WTC11 (cell line): ENCODE data around the gene C1orf87.

ENCODE experiments used
- CREB1 ChIP-seq: sonication (generic); formaldehyde crosslinking; IDR thresholded peaks from 2 replicates; pipeline ENCODE4 v1.8.0; 2023; ENCODE audit warnings: mild to moderate bottlenecking, missing genetic modification reagents
- ELF4 ChIP-seq: sonication (generic); formaldehyde crosslinking; IDR thresholded peaks from 2 replicates; pipeline ENCODE4 v1.8.1; 2022; ENCODE audit warnings: low read depth, mild to moderate bottlenecking, moderate library complexity, missing genetic modification reagents
- GABPB1 ChIP-seq: sonication (generic); formaldehyde crosslinking; IDR thresholded peaks from 2 replicates; pipeline ENCODE4 v1.8.1; 2023; ENCODE audit warnings: mild to moderate bottlenecking, missing genetic modification reagents
- SMAD3 ChIP-seq: sonication (generic); formaldehyde crosslinking; IDR thresholded peaks from 2 replicates; pipeline ENCODE4 v1.8.0; 2022; ENCODE audit warnings: missing genetic modification reagents, mild to moderate bottlenecking, borderline replicate concordance
- TF ChIP-seq, protein P1 (sequence below): fragments of 200-600 bp; IDR thresholded peaks from 2 replicates; pipeline ENCODE4 v1.8.0; 2022; ENCODE audit warnings: antibody characterized with exemption
- TF ChIP-seq, protein P2 (sequence below): sonication (generic); formaldehyde crosslinking; IDR thresholded peaks from 2 replicates; pipeline ENCODE4 v1.8.0; 2023; ENCODE audit warnings: missing genetic modification reagents, mild to moderate bottlenecking, borderline replicate concordance
- TF ChIP-seq, protein P3 (sequence below): sonication (generic); formaldehyde crosslinking; conservative IDR thresholded peaks from 2 replicates; pipeline ENCODE4 v1.8.1; 2022; ENCODE audit warnings: mild to moderate bottlenecking, missing genetic modification reagents

DNA sequence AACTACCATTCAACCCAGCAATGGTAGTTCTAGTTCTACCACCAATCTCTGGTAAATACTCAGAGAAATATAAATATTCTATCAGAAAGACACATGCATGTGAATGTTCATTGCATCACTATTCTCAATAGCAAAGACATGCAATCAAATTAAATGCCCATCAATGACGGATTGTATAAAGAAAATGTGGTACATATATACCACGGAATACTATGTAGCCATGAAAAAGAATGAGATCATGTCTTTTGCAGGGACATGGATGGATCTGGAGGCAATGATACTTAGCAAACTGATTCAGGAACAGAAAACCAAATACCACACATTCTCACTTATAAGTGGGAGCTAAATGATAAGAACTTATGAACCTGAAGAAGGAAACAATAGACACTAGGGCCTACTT is 37.5 kb upstream of the C1orf87 start:
- TF ChIP-seq, protein P1, sequence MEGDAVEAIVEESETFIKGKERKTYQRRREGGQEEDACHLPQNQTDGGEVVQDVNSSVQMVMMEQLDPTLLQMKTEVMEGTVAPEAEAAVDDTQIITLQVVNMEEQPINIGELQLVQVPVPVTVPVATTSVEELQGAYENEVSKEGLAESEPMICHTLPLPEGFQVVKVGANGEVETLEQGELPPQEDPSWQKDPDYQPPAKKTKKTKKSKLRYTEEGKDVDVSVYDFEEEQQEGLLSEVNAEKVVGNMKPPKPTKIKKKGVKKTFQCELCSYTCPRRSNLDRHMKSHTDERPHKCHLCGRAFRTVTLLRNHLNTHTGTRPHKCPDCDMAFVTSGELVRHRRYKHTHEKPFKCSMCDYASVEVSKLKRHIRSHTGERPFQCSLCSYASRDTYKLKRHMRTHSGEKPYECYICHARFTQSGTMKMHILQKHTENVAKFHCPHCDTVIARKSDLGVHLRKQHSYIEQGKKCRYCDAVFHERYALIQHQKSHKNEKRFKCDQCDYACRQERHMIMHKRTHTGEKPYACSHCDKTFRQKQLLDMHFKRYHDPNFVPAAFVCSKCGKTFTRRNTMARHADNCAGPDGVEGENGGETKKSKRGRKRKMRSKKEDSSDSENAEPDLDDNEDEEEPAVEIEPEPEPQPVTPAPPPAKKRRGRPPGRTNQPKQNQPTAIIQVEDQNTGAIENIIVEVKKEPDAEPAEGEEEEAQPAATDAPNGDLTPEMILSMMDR = no peak
- TF ChIP-seq GABPB1 (CRISPR knock-in tag) (no peak), CREB1 (CRISPR knock-in tag) (no peak), SMAD3 (CRISPR knock-in tag) (no peak), ELF4 (CRISPR knock-in tag) (no peak)
- TF ChIP-seq, protein P2, sequence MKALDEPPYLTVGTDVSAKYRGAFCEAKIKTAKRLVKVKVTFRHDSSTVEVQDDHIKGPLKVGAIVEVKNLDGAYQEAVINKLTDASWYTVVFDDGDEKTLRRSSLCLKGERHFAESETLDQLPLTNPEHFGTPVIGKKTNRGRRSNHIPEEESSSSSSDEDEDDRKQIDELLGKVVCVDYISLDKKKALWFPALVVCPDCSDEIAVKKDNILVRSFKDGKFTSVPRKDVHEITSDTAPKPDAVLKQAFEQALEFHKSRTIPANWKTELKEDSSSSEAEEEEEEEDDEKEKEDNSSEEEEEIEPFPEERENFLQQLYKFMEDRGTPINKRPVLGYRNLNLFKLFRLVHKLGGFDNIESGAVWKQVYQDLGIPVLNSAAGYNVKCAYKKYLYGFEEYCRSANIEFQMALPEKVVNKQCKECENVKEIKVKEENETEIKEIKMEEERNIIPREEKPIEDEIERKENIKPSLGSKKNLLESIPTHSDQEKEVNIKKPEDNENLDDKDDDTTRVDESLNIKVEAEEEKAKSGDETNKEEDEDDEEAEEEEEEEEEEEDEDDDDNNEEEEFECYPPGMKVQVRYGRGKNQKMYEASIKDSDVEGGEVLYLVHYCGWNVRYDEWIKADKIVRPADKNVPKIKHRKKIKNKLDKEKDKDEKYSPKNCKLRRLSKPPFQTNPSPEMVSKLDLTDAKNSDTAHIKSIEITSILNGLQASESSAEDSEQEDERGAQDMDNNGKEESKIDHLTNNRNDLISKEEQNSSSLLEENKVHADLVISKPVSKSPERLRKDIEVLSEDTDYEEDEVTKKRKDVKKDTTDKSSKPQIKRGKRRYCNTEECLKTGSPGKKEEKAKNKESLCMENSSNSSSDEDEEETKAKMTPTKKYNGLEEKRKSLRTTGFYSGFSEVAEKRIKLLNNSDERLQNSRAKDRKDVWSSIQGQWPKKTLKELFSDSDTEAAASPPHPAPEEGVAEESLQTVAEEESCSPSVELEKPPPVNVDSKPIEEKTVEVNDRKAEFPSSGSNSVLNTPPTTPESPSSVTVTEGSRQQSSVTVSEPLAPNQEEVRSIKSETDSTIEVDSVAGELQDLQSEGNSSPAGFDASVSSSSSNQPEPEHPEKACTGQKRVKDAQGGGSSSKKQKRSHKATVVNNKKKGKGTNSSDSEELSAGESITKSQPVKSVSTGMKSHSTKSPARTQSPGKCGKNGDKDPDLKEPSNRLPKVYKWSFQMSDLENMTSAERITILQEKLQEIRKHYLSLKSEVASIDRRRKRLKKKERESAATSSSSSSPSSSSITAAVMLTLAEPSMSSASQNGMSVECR (CRISPR knock-in tag) = no peak
- TF ChIP-seq, protein P3, sequence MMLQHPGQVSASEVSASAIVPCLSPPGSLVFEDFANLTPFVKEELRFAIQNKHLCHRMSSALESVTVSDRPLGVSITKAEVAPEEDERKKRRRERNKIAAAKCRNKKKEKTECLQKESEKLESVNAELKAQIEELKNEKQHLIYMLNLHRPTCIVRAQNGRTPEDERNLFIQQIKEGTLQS (CRISPR knock-in tag) = no peak
